HEK293 (cell line): ENCODE results near the gene ZNF521.

Experiments
- CTCF ChIA-PET: fragments of 350-600 bp; formaldehyde crosslinking; extraction: SDS; loops from one replicate; lab custom pipeline; 2021; ENCODE audit warnings: antibody characterized with exemption; lab: Yijun Ruan, JAX
- POLR2A ChIA-PET: fragments of 300-600 bp; formaldehyde crosslinking; extraction: SDS; loops from one replicate; lab custom pipeline; 2020; ENCODE audit warnings: antibody characterized with exemption, inconsistent platforms; lab: Yijun Ruan, JAX
- H3K27ac ChIP-seq: fragments of 200-500 bp; sonication (Bioruptor generic); 2 replicates; pipeline ENCODE4 v1.5.1; 2014; ENCODE audit warnings: low read depth, low read length, control low read depth, inconsistent platforms; ENCODE audit errors: extremely low read depth
- H3K36me3 ChIP-seq, 2 experiments: fragments of 200-500 bp in 1 of 2; sonication (Bioruptor generic) in 1 of 2; 1 replicate in 1 of 2; 2 replicates in 1 of 2; pipeline ENCODE4 v1.5.1; 2014 to 2017; ENCODE audit warnings: inconsistent platforms in 2 of 2, low read length in 2 of 2; ENCODE audit not compliant: control insufficient read depth in 2 of 2, insufficient read depth in 1 of 2
- H3K4me1 ChIP-seq: fragments of 200-500 bp; sonication (Bioruptor generic); 2 replicates; pipeline ENCODE4 v1.5.1; 2014; ENCODE audit warnings: mild to moderate bottlenecking, low read length, inconsistent platforms; ENCODE audit not compliant: control insufficient read depth, insufficient read depth
- H3K4me3 ChIP-seq: 2 replicates; pipeline ENCODE4 v1.5.1; 2011; ENCODE audit warnings: low read depth, mild to moderate bottlenecking, control low read depth, low read length, moderate library complexity
- H3K9me3 ChIP-seq: fragments of 200-500 bp; sonication (Bioruptor generic); 2 replicates; pipeline ENCODE4 v1.5.1; 2014; ENCODE audit warnings: low read depth, low read length, inconsistent platforms; ENCODE audit not compliant: control insufficient read depth, insufficient read depth
- ATF2 ChIP-seq: fragments of 450-650 bp; formaldehyde crosslinking; IDR thresholded peaks from 2 replicates; pipeline ENCODE4 v1.5.1; 2016; ENCODE audit warnings: missing biosample characterization, missing genetic modification characterization, low read depth
- BCL11B ChIP-seq: fragments of 450-650 bp; formaldehyde crosslinking; IDR thresholded peaks from 2 replicates; pipeline ENCODE4 v1.5.1; 2016; ENCODE audit warnings: low read depth, missing biosample characterization, missing genetic modification characterization
- CTCF ChIP-seq: fragments of 450-650 bp; formaldehyde crosslinking; IDR thresholded peaks from 2 replicates; pipeline ENCODE4 v1.5.1; 2016; ENCODE audit warnings: missing biosample characterization, missing genetic modification characterization
- IKZF3 ChIP-seq: fragments of 450-650 bp; IDR thresholded peaks from 2 replicates; pipeline ENCODE4 v1.5.0; 2018; ENCODE audit warnings: missing biosample characterization, mild to moderate bottlenecking, missing genetic modification characterization, moderate library complexity
- KLF10 ChIP-seq: fragments of 450-650 bp; IDR thresholded peaks from 2 replicates; pipeline ENCODE4 v1.5.1; 2018; ENCODE audit warnings: missing biosample characterization, mild to moderate bottlenecking, missing genetic modification characterization
- PRDM1 ChIP-seq: fragments of 450-650 bp; formaldehyde crosslinking; IDR thresholded peaks from 2 replicates; pipeline ENCODE4; 2016; ENCODE audit warnings: missing biosample characterization, missing genetic modification characterization
- PRDM2 ChIP-seq: fragments of 450-650 bp; formaldehyde crosslinking; IDR thresholded peaks from 2 replicates; pipeline ENCODE4 v1.5.1; 2016; ENCODE audit warnings: missing biosample characterization, missing genetic modification characterization, borderline replicate concordance
- PRDM6 ChIP-seq: fragments of 450-650 bp; formaldehyde crosslinking; IDR thresholded peaks from 2 replicates; pipeline ENCODE4 v1.5.1; 2017; ENCODE audit warnings: missing biosample characterization, missing genetic modification characterization
- SCRT1 ChIP-seq: fragments of 450-650 bp; formaldehyde crosslinking; IDR thresholded peaks from 2 replicates; pipeline ENCODE4 v1.5.1; 2016; ENCODE audit warnings: missing biosample characterization, missing genetic modification characterization, borderline replicate concordance
- ZBTB1 ChIP-seq: fragments of 450-650 bp; formaldehyde crosslinking; IDR thresholded peaks from 2 replicates; pipeline ENCODE4 v1.5.1; 2016; ENCODE audit warnings: missing biosample characterization, missing genetic modification characterization
- ZBTB17 ChIP-seq: fragments of 450-650 bp; formaldehyde crosslinking; IDR thresholded peaks from 2 replicates; pipeline ENCODE4 v1.5.1; 2016; ENCODE audit warnings: missing biosample characterization, missing genetic modification characterization
- ZBTB20 ChIP-seq: fragments of 450-650 bp; formaldehyde crosslinking; IDR thresholded peaks from 2 replicates; pipeline ENCODE4 v1.5.1; 2016; ENCODE audit warnings: missing biosample characterization, missing genetic modification characterization
- ZBTB21 ChIP-seq: fragments of 450-650 bp; formaldehyde crosslinking; IDR thresholded peaks from 2 replicates; pipeline ENCODE4 v1.5.1; 2017; ENCODE audit warnings: missing biosample characterization, missing genetic modification characterization
- ZBTB48 ChIP-seq: fragments of 450-650 bp; formaldehyde crosslinking; IDR thresholded peaks from 2 replicates; pipeline ENCODE4 v1.5.1; 2016; ENCODE audit warnings: missing biosample characterization, missing genetic modification characterization
- ZNF132 ChIP-seq: fragments of 450-650 bp; formaldehyde crosslinking; IDR thresholded peaks from 2 replicates; pipeline ENCODE4 v1.5.1; 2017; ENCODE audit warnings: missing biosample characterization, missing genetic modification characterization, borderline replicate concordance
- ZNF169 ChIP-seq: fragments of 450-650 bp; formaldehyde crosslinking; IDR thresholded peaks from 2 replicates; pipeline ENCODE4 v1.5.1; 2016; ENCODE audit warnings: missing biosample characterization, missing genetic modification characterization
- ZNF274 ChIP-seq, 2 experiments: fragments of 200-500 bp in 1 of 2; fragments of 450-650 bp in 1 of 2; sonication (Bioruptor generic) in 1 of 2; formaldehyde crosslinking in 1 of 2; IDR thresholded peaks; 2 replicates each; pipeline versions ENCODE4 v1.5.1 to v1.6.1; 2014 to 2016; ENCODE audit warnings: borderline replicate concordance in 1 of 2, inconsistent platforms in 1 of 2, low read length in 1 of 2, missing biosample characterization in 1 of 2, missing genetic modification characterization in 1 of 2
- ZNF335 ChIP-seq: fragments of 450-650 bp; formaldehyde crosslinking; conservative IDR thresholded peaks from 2 replicates; pipeline ENCODE4 v1.5.1; 2016; ENCODE audit warnings: missing biosample characterization, missing genetic modification characterization
- ZNF362 ChIP-seq: fragments of 450-650 bp; formaldehyde crosslinking; IDR thresholded peaks from 2 replicates; pipeline ENCODE4 v1.5.1; 2016; ENCODE audit warnings: missing biosample characterization, missing genetic modification characterization
- ZNF658 ChIP-seq: fragments of 450-650 bp; formaldehyde crosslinking; IDR thresholded peaks from 2 replicates; pipeline ENCODE4; 2016; ENCODE audit warnings: missing biosample characterization, missing genetic modification characterization
- ZNF747 ChIP-seq: fragments of 450-650 bp; formaldehyde crosslinking; IDR thresholded peaks from 2 replicates; pipeline ENCODE4 v1.5.1; 2016; ENCODE audit warnings: missing biosample characterization, missing genetic modification characterization
- ZNF837 ChIP-seq: fragments of 450-650 bp; formaldehyde crosslinking; IDR thresholded peaks from 2 replicates; pipeline ENCODE4 v1.5.1; 2016; ENCODE audit warnings: missing biosample characterization, missing genetic modification characterization
- ZSCAN5A ChIP-seq: fragments of 450-650 bp; formaldehyde crosslinking; IDR thresholded peaks from 2 replicates; pipeline ENCODE4 v1.5.1; 2016; ENCODE audit warnings: missing biosample characterization, missing genetic modification characterization

ZNF521 gene

GRCh38 chr18:25353080-25353479 is 1.1 kb upstream of the ZNF521 start (continued):
- TF ChIP-seq ZBTB21 (tag by site-specific recombination) = no peak
- TF ChIP-seq ATF2 (tag by site-specific recombination) = no peak
- no peak for TF ChIP-seq ZBTB1
- TF ChIP-seq ZNF169 (tag by site-specific recombination) = no peak
- TF ChIP-seq IKZF3 (tag by site-specific recombination) = no peak
- TF ChIP-seq ZSCAN5A (tag by site-specific recombination) = no peak
- no peak for TF ChIP-seq ZBTB17
- no peak for TF ChIP-seq BCL11B (tag by site-specific recombination)
- no peak for TF ChIP-seq ZNF747 (tag by site-specific recombination)
- TF ChIP-seq KLF10 (tag by site-specific recombination) = no peak

GRCh38 chr18:25352629-25353005 is 651 bp upstream of the ZNF521 start:
- POLR2A ChIA-PET = interaction anchor here (0.7 kb wide), 1 partner anchor 283 kb away, joined by 4 read pairs; no protein-coding TSS in a partner anchor
- H3K27ac ChIP-seq = no peak overlapping the region
- H3K4me1 ChIP-seq = peaks cover 3% of the 10 kb centered on the region; the same call in 1 of the 2 replicates
- H3K4me3 ChIP-seq = peak overlapping the region; percentile 27
- H3K36me3 ChIP-seq = no peaks in the 10 kb centered on the region
- no peaks in the 10 kb centered on the region for H3K9me3 ChIP-seq
- CTCF ChIA-PET = interaction anchor here (0.7 kb wide), 1 partner anchor 908 kb away, joined by 3 read pairs; no protein-coding TSS in a partner anchor
- TF ChIP-seq ZBTB20 (tag by site-specific recombination) (no peak), CTCF (0 out of 2 replicates have a peak, but pooled peaks have one; percentile 7), ZNF658 (tag by site-specific recombination) (no peak), PRDM6 (tag by site-specific recombination) (peak; percentile 57), ZNF837 (tag by site-specific recombination) (no peak), ZNF362 (tag by site-specific recombination) (peak; percentile 75), ZNF335 (tag by site-specific recombination) (peak; percentile 30), ZNF274 (IDR thresholded peaks at IDR 0.05; ENCODE audit: low read length) (no peak), ZNF274 (tag by site-specific recombination; IDR thresholded peaks at IDR 0.05; ENCODE audit: borderline replicate concordance) (no peak), PRDM2 (tag by site-specific recombination) (no peak), PRDM1 (tag by site-specific recombination) (peak; percentile 93), SCRT1 (tag by site-specific recombination) (no peak), ZNF132 (tag by site-specific recombination) (no peak), ZBTB48 (tag by site-specific recombination) (no peak)
